ENCODE results near the gene PARM1. TPM values are rescaled to one million over a fixed set of nuclear protein-coding genes. Genes with fewer than 3 reads are reported as not detected.

The PARM1 gene
- total RNA-seq, 2 donors from 2014 or later = 266 to 282 TPM

Other genes starting within 250 kb of the PARM1 start
- gene BTC, start 138.6 kb upstream of the PARM1 start, total RNA-seq = 1 to 10 TPM; 2.9 to 7.2 TPM